IMR-90 (cell line): Measurements from ENCODE around the gene MPP2. TPM values are rescaled to one million over a fixed set of nuclear protein-coding genes. Genes with fewer than 3 reads are reported as not detected.

Experiments
- ATAC-seq: fragments of 200-7000 bp; cut with Tn5 transposase; 2 replicates; pipeline ENCODE4 v1.9.1; 2020; ENCODE audit warnings: low read depth, mild to moderate bottlenecking, moderate library complexity
- BruUV-seq: library from RNA; stranded (reverse); fragments of 400-500 nt; replicated peaks from 2 replicates; lab custom pipeline; 2021; lab: Mats Ljungman, UMichigan
- CTCF ChIA-PET: fragments of 300-600 bp; formaldehyde crosslinking; extraction: SDS; loops from one replicate; lab custom pipeline; 2021; ENCODE audit warnings: antibody characterized with exemption; lab: Yijun Ruan, JAX
- POLR2A ChIA-PET: fragments of 300-600 bp; sonication (Branson Sonifier 250); formaldehyde crosslinking; loops from one replicate; lab custom pipeline; 2022; ENCODE audit warnings: antibody characterized with exemption; ENCODE audit not compliant: unreplicated experiment; lab: Charles Lee
- DNase-seq: peaks from one replicate; pipeline ENCODE4 v3.0.0; 2013
- H2AFZ ChIP-seq: replicated peaks from 2 replicates; pipeline ENCODE3; 2013; ENCODE audit warnings: low read length, mild to moderate bottlenecking; ENCODE audit not compliant: poor library complexity
- H2AK5ac ChIP-seq: 2 replicates; pipeline ENCODE4 v1.6.1; 2013; ENCODE audit warnings: low read depth, low read length, inconsistent platforms
- H2AK9ac ChIP-seq: replicated peaks from 2 replicates; pipeline ENCODE3; 2013; ENCODE audit warnings: mild to moderate bottlenecking, low read depth, low read length, moderate library complexity; ENCODE audit not compliant: poor library complexity
- H2BK120ac ChIP-seq: 2 replicates; pipeline ENCODE4 v1.6.1; 2013; ENCODE audit warnings: low read depth, low read length, inconsistent platforms
- H2BK15ac ChIP-seq: 3 replicates; pipeline ENCODE4 v1.6.1; 2013; ENCODE audit warnings: low read depth, low read length, inconsistent platforms
- H2BK20ac ChIP-seq: 2 replicates; pipeline ENCODE4 v1.6.1; 2013; ENCODE audit warnings: low read depth, mild to moderate bottlenecking, inconsistent platforms, low read length, moderate library complexity
- H2BK5ac ChIP-seq: 2 replicates; pipeline ENCODE4 v1.6.1; 2013; ENCODE audit warnings: mild to moderate bottlenecking, low read depth, low read length, inconsistent platforms; ENCODE audit not compliant: poor library complexity, severe bottlenecking
- H3K14ac ChIP-seq: replicated peaks from 2 replicates; pipeline ENCODE4 v1.6.1; 2013; ENCODE audit warnings: low read depth, low read length, inconsistent platforms
- H3K18ac ChIP-seq: 2 replicates; pipeline ENCODE4 v1.6.1; 2013; ENCODE audit warnings: low read depth, low read length, control low read depth
- H3K23ac ChIP-seq: 2 replicates; pipeline ENCODE4 v1.6.1; 2013; ENCODE audit warnings: low read depth, low read length, inconsistent platforms
- H3K27ac ChIP-seq: 2 replicates; pipeline ENCODE4 v1.5.1; 2013; ENCODE audit warnings: mild to moderate bottlenecking, control low read depth, low read length; ENCODE audit not compliant: insufficient read depth
- H3K27me3 ChIP-seq: 2 replicates; pipeline ENCODE4 v1.6.1; 2013; ENCODE audit warnings: low read length; ENCODE audit not compliant: control insufficient read depth, insufficient read depth
- H3K36me3 ChIP-seq: 2 replicates; pipeline ENCODE4 v1.6.1; 2013; ENCODE audit warnings: low read length, mixed read lengths; ENCODE audit not compliant: control insufficient read depth, insufficient read depth
- H3K4ac ChIP-seq: 2 replicates; pipeline ENCODE4 v1.6.1; 2013; ENCODE audit warnings: low read depth, low read length, inconsistent platforms
- H3K4me1 ChIP-seq: 2 replicates; pipeline ENCODE4 v1.6.1; 2013; ENCODE audit warnings: low read length, mixed read lengths; ENCODE audit not compliant: control insufficient read depth, insufficient read depth
- H3K4me2 ChIP-seq: 2 replicates; pipeline ENCODE4 v1.6.1; 2013; ENCODE audit warnings: low read depth, mild to moderate bottlenecking, control low read depth, low read length, moderate library complexity
- H3K4me3 ChIP-seq: 2 replicates; pipeline ENCODE4 v1.5.1; 2013; ENCODE audit warnings: low read depth, mild to moderate bottlenecking, control low read depth, low read length, moderate library complexity; ENCODE audit not compliant: insufficient read depth
- H3K56ac ChIP-seq: 2 replicates; pipeline ENCODE4 v1.6.1; 2013; ENCODE audit warnings: low read length, inconsistent platforms; ENCODE audit not compliant: insufficient read depth; ENCODE audit errors: extremely low read depth
- H3K79me1 ChIP-seq, 2 experiments: 2 replicates each; pipeline ENCODE4 v1.6.1; 2013; ENCODE audit warnings: low read length in 2 of 2, inconsistent platforms in 1 of 2, low read depth in 1 of 2
- H3K9ac ChIP-seq: 2 replicates; pipeline ENCODE4 v1.6.1; 2013; ENCODE audit warnings: low read depth, low read length, control low read depth
- H3K9me1 ChIP-seq: 2 replicates; pipeline ENCODE4 v1.6.1; 2013; ENCODE audit warnings: low read length, inconsistent platforms; ENCODE audit not compliant: insufficient read depth
- H3K9me3 ChIP-seq: 2 replicates; pipeline ENCODE4 v1.6.1; 2013; ENCODE audit warnings: low read length; ENCODE audit not compliant: control insufficient read depth, insufficient read depth
- H4K20me1 ChIP-seq: 2 replicates; pipeline ENCODE4 v1.6.1; 2013; ENCODE audit warnings: low read length, inconsistent platforms; ENCODE audit not compliant: insufficient read depth
- H4K5ac ChIP-seq: 2 replicates; pipeline ENCODE4 v1.6.1; 2013; ENCODE audit warnings: mild to moderate bottlenecking, low read depth, low read length, control low read depth
- H4K8ac ChIP-seq, 2 experiments: 2 replicates each; pipeline ENCODE4 v1.6.1; 2013; ENCODE audit warnings: low read depth in 2 of 2, low read length in 2 of 2, control low read depth in 1 of 2, inconsistent platforms in 1 of 2
- H4K91ac ChIP-seq: 2 replicates; pipeline ENCODE4 v1.6.1; 2013; ENCODE audit warnings: low read depth, low read length, inconsistent platforms; ENCODE audit not compliant: insufficient read depth
- CHD1 ChIP-seq: IDR thresholded peaks from 2 replicates; pipeline ENCODE4 v1.6.1; 2012; ENCODE audit warnings: low read depth, low read length, improper control_type of control experiment
- CTCF ChIP-seq: conservative IDR thresholded peaks from 2 replicates; pipeline ENCODE4 v1.5.1; 2012; ENCODE audit warnings: mild to moderate bottlenecking, low read depth, low read length, improper control_type of control experiment
- FOS ChIP-seq: fragments of 150-350 bp; IDR thresholded peaks from 2 replicates; pipeline ENCODE4 v1.6.1; 2016; ENCODE audit warnings: low read depth, low read length
- MAFK ChIP-seq: IDR thresholded peaks from 2 replicates; pipeline ENCODE4 v1.6.1; 2012; ENCODE audit warnings: low read depth, low read length, improper control_type of control experiment
- MAZ ChIP-seq: IDR thresholded peaks from 2 replicates; pipeline ENCODE4 v1.6.1; 2012; ENCODE audit warnings: low read depth, mild to moderate bottlenecking, low read length, improper control_type of control experiment, moderate library complexity, borderline replicate concordance
- NFE2L2 ChIP-seq: fragments of 150-350 bp; IDR thresholded peaks from 2 replicates; pipeline ENCODE4 v1.6.1; 2016; ENCODE audit warnings: low read depth, mild to moderate bottlenecking, low read length
- POLR2A ChIP-seq: IDR thresholded peaks from 2 replicates; pipeline ENCODE4 v1.6.1; 2012; ENCODE audit warnings: mild to moderate bottlenecking, low read depth, low read length
- RAD21 ChIP-seq: IDR thresholded peaks from 2 replicates; pipeline ENCODE4 v1.6.1; 2012; ENCODE audit warnings: low read length, improper control_type of control experiment
- RCOR1 ChIP-seq: IDR thresholded peaks from 2 replicates; pipeline ENCODE4 v1.6.1; 2012; ENCODE audit warnings: mild to moderate bottlenecking, low read length, improper control_type of control experiment; ENCODE audit not compliant: insufficient replicate concordance
- RFX5 ChIP-seq: IDR thresholded peaks from 2 replicates; pipeline ENCODE4 v1.8.0; 2012; ENCODE audit warnings: low read depth, mild to moderate bottlenecking, low read length, moderate library complexity
- WGBS, 2 experiments: methylation state at CpG; one replicate each; pipeline versions ENCODE4 v1.1.5 to v1.1.7; 2013; ENCODE audit warnings: missing lambda C conversion rate in 2 of 2; ENCODE audit not compliant: insufficient read length in 1 of 2; ENCODE audit errors: extremely low coverage in 2 of 2; 5-methylcytosine and 5-hydroxymethylcytosine counted together
- dilution Hi-C: fragments of 300-500 bp; cut with HindIII; formaldehyde crosslinking; loops from one replicate; pipeline ENCODE4 v1.14.3; 2018; ENCODE audit warnings: low sequenced_read_pairs; ENCODE audit not compliant: unreplicated experiment
- in situ Hi-C: fragments of 300-500 bp; cut with MboI; formaldehyde crosslinking; loops from 3 replicates; pipeline ENCODE4 v1.14.3; 2019; ENCODE audit warnings: low sequenced_read_pairs, inconsistent platforms, mixed read lengths
- intact Hi-C: fragments of 100-400 bp; cut with micrococcal nuclease; formaldehyde crosslinking; loops from 2 replicates; pipeline ENCODE4 v1.10.0; 2022
- polyA plus RNA-seq, 3 experiments: library from polyadenylated mRNA; depleted of rRNA; stranded (reverse); fragments of >200 nt; gene quantifications; 2 replicates each; pipeline ENCODE4 v1.2.3, GENCODE V29; 2012; ENCODE audit warnings: low replicate concordance in 1 of 3
- total RNA-seq: library from RNA; depleted of rRNA; stranded (reverse); fragments of >200 nt; gene quantifications from 2 replicates; pipeline ENCODE4 v1.2.3, GENCODE V29; 2012
- TF ChIP-seq, protein P1 (sequence below): fragments of 150-350 bp; IDR thresholded peaks from 2 replicates; pipeline ENCODE4 v1.6.1; 2016; ENCODE audit warnings: low read depth, mild to moderate bottlenecking, low read length, moderate library complexity, borderline replicate concordance
- TF ChIP-seq, protein P2 (sequence below): fragments of 150-350 bp; IDR thresholded peaks from 2 replicates; pipeline ENCODE4 v1.6.1; 2017; ENCODE audit warnings: mild to moderate bottlenecking, antibody characterized with exemption, low read length, low read depth

The MPP2 gene
- total and polyA plus RNA-seq, 2 of the 4 experiments (the other 2 are of a cell fraction) = 3.2 to 3.8 TPM

- no peak for TF ChIP-seq CTCF
Observed at GRCh38 chr17:43952724-43953666, 45.7 kb upstream of the MPP2 start (continued).

DNA sequence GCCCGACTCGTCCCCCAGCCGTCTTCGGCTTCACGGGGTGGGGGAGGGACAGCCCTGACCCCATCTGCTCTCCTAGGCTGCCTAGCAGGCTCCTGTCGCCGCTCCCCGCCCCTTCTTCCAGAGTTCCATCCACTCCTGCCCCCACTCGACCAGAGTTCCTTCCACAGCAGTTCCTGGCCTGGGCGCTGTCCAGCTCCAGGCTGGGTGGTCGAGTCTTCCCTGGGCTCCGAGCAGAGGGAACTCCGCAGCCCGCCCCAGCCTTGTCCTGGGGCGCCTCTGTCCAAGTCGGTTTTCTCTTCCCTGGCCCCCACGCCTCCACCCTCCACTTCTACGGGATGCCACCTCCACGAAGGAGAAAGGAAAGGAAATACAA lies 45.0 kb upstream of the MPP2 start:
- ATAC-seq = peak; percentile 53

More for the DNA sequence above, 45.0 kb upstream of the MPP2 start:
- Histone ChIP-seq H3K23ac (no peak overlapping the region), H3K9me1 (no peaks in the 10 kb centered on the region), H2AFZ (no peak overlapping the region), H2BK15ac (no peak overlapping the region), H3K27me3 (peaks cover 69% of the 10 kb centered on the region), H3K9ac (no peak overlapping the region), H3K27ac (no peak overlapping the region), H2BK5ac (no peak overlapping the region), H3K9me3 (peaks cover 3% of the 10 kb centered on the region; the same call in 1 of the 2 replicates), H3K4me3 (no peak overlapping the region), H4K8ac (no peak overlapping the region), H2AK9ac (no peak overlapping the region), H2BK20ac (no peak overlapping the region), H4K91ac (no peak overlapping the region), H2AK5ac (no peak overlapping the region), H3K56ac (no peak overlapping the region), H4K20me1 (0 out of 2 replicates have a peak, but pooled peaks cover 6% of the 10 kb centered on the region), H2BK120ac (no peak overlapping the region), H4K5ac (no peak overlapping the region), H3K14ac (no peak overlapping the region), H3K36me3 (no peaks in the 10 kb centered on the region), H3K4me1 (no peaks in the 10 kb centered on the region), H3K4ac (no peak overlapping the region), H3K18ac (no peak overlapping the region), H3K79me1 (no peaks in the 10 kb centered on the region), H3K4me2 (no peak overlapping the region)
- DNase-seq = no peak
- intact Hi-C loops (no loop called here), dilution Hi-C loops (no loop called here), in situ Hi-C loops (no loop called here)
- no TSS peak for BruUV-seq
- CTCF ChIA-PET = no interaction called here
- POLR2A ChIA-PET = no interaction called here
- TF ChIP-seq RFX5 (no peak), POLR2A (no peak), CHD1 (no peak), RAD21 (no peak), MAFK (no peak), FOS (no peak), NFE2L2 (no peak), RCOR1 (no peak), MAZ (no peak)
- TF ChIP-seq, protein P1, sequence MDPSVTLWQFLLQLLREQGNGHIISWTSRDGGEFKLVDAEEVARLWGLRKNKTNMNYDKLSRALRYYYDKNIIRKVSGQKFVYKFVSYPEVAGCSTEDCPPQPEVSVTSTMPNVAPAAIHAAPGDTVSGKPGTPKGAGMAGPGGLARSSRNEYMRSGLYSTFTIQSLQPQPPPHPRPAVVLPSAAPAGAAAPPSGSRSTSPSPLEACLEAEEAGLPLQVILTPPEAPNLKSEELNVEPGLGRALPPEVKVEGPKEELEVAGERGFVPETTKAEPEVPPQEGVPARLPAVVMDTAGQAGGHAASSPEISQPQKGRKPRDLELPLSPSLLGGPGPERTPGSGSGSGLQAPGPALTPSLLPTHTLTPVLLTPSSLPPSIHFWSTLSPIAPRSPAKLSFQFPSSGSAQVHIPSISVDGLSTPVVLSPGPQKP = no peak
- TF ChIP-seq, protein P2, sequence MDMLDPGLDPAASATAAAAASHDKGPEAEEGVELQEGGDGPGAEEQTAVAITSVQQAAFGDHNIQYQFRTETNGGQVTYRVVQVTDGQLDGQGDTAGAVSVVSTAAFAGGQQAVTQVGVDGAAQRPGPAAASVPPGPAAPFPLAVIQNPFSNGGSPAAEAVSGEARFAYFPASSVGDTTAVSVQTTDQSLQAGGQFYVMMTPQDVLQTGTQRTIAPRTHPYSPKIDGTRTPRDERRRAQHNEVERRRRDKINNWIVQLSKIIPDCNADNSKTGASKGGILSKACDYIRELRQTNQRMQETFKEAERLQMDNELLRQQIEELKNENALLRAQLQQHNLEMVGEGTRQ = no peak
- 2% methylated on average over 8 of the region's 19 CpGs; no CpG with 5 or more reads in 1 of the 2 experiments for WGBS, 2 experiments
